ENCODE measurements around the gene ADPRS. TPM values are rescaled to one million over a fixed set of nuclear protein-coding genes. Genes with fewer than 3 reads are reported as not detected.

The ADPRS gene
- total RNA-seq, 1 experiment from 2014 or later: 27.8 TPM

DNA sequence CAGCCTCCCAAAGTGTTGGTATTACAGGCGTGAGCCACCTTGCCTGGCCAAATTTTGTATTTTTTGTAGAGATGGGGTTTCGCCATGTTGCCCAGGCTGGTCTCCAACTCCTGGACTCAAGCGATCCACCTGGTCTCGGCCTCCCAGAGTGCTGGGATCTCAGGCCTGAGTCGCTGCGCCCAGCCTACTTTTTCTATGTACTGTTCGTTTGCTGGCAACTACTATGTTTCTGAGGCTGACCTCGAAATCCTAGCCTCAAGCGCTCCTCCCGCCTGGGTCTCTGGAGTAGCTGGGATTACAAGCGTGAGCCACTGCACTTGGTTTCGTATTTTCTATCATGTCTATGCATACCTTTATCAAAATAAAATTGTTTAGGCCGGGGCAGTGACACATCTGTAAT lies 5.5 kb upstream of the ADPRS start:
- no peaks in the 10 kb centered on the region for H4K20me1 ChIP-seq (ENCODE audit: control insufficient read depth, insufficient read depth, insufficient read length)
- no peak overlapping the region for H3K4ac ChIP-seq (ENCODE audit: low read depth, low read length)
- peaks cover 8% of the 10 kb centered on the region for H3K23me2 ChIP-seq (ENCODE audit: insufficient read length, low read depth, low read length, poor library complexity, severe bottlenecking)
- no peaks in the 10 kb centered on the region for H3K4me1 ChIP-seq (ENCODE audit: insufficient read depth, low read length)
- H3K18ac ChIP-seq (ENCODE audit: insufficient read length, low read depth, low read length): no peak overlapping the region
- H3K9me3 Mint-ChIP-seq: no peaks in the 10 kb centered on the region
- H3T11ph ChIP-seq (ENCODE audit: low read length): no peak overlapping the region
- H2AK5ac ChIP-seq (ENCODE audit: insufficient read length, low read length): no peak overlapping the region
- no peak overlapping the region for H4K8ac ChIP-seq (replicated peaks; ENCODE audit: insufficient read length, low read depth, low read length)
- H2BK15ac ChIP-seq (ENCODE audit: low read depth, low read length): no peak overlapping the region
- no peak overlapping the region for H2BK120ac ChIP-seq (ENCODE audit: low read depth, low read length, poor library complexity, severe bottlenecking)
- H3K27ac Mint-ChIP-seq: no peak overlapping the region
- H4K91ac ChIP-seq (ENCODE audit: insufficient read length, low read depth, low read length): no peak overlapping the region
- no peak overlapping the region for H3K56ac ChIP-seq (ENCODE audit: insufficient read length, low read depth, low read length)
- no peaks in the 10 kb centered on the region for H3K79me2 ChIP-seq (ENCODE audit: insufficient read depth, low read length)
- WGBS (ENCODE audit: extremely low coverage, insufficient read length, low lambda C conversion rate): no CpG with 5 or more reads among the region's 13 CpGs
- no peaks in the 10 kb centered on the region for H3K27me3 ChIP-seq (ENCODE audit: insufficient read depth, low read length)
- H3K9me3 ChIP-seq (ENCODE audit: control insufficient read depth, low read depth, low read length): no peaks in the 10 kb centered on the region
- peaks cover 13 to 21% of the 10 kb centered on the region in 2 experiments for H3K4me1 Mint-ChIP-seq
- no peaks in the 10 kb centered on the region for H3K36me3 Mint-ChIP-seq (ENCODE audit: insufficient read depth in 1 of 3, low read depth in 3 of 3)
- no peak overlapping the region for H2BK12ac ChIP-seq (ENCODE audit: insufficient read length, low read depth, low read length)
- H3K4me2 ChIP-seq (ENCODE audit: insufficient read depth, insufficient read length, low read length): no peak overlapping the region
- no peak overlapping the region for H2BK20ac ChIP-seq (ENCODE audit: low read depth, low read length, poor library complexity, severe bottlenecking)
- no peak overlapping the region for H3K23ac ChIP-seq (ENCODE audit: insufficient read length, low read depth, low read length)
- H2AFZ ChIP-seq (ENCODE audit: low read length): no peak overlapping the region
- H2BK5ac ChIP-seq (ENCODE audit: insufficient read length, low read length): no peak overlapping the region
- no peak overlapping the region for H3K27ac ChIP-seq (ENCODE audit: insufficient read length, low read depth, low read length)
- no peak for TF ChIP-seq CTCF (conservative IDR thresholded peaks at IDR 0.05)
- H3K4me3 Mint-ChIP-seq: peak overlapping the region; percentile 68 to 81; a peak in 4 of 5 replicates
- H4K5ac ChIP-seq (ENCODE audit: insufficient read length, low read depth, low read length): no peak overlapping the region
- no peak overlapping the region for H3K9ac ChIP-seq (ENCODE audit: extremely low read depth, insufficient read length, low read length)
- no peaks in the 10 kb centered on the region for H3K79me1 ChIP-seq (ENCODE audit: insufficient read depth, low read depth, low read length, poor library complexity, severe bottlenecking)
- DNase-seq: no peak
- H3K14ac ChIP-seq (ENCODE audit: insufficient read depth, low read length): no peak overlapping the region
- peaks cover 14% of the 10 kb centered on the region for H3K27me3 Mint-ChIP-seq (ENCODE audit: low read depth)
